HG03521 (cell line): ENCODE results near the gene FLII.

Experiments
- ATAC-seq: cut with Tn5 transposase; IDR thresholded peaks from one replicate; pipeline ENCODE4 v1.9.1; 2021; ENCODE audit warnings: mild to moderate bottlenecking, moderate library complexity; ENCODE audit not compliant: unreplicated experiment

FLII gene

GRCh38 chr17:18260332-18261145 lies 2.0 kb upstream of the FLII start, which contains the start of gene MIEF2:
Gene MIEF2 (plus strand): TSS chr17:18260662. CDS start chr17:18262721, 2,059 bp downstream.
- ATAC-seq, result peak; percentile 75

- no peak for ATAC-seq
Measured at GRCh38 chr17:18259621-18260331, 1.2 kb upstream of the FLII start.

GRCh38 chr17:18257982-18258355 lies 569 bp downstream of the FLII start:
- ATAC-seq, result peak; percentile 26

- no peak for ATAC-seq
Measured at GRCh38 chr17:18257268-18257981, 1.1 kb downstream of the FLII start.

GRCh38 chr17:18256776-18257175 lies 1.8 kb downstream of the FLII start:
- ATAC-seq, result no peak

- no peak for ATAC-seq
Measured at GRCh38 chr17:18256351-18256750, 2.2 kb downstream of the FLII start.

- no peak for ATAC-seq
Measured at GRCh38 chr17:18254888-18255649, 3.5 kb downstream of the FLII start.

GRCh38 chr17:18253947-18254821 lies 4.4 kb downstream of the FLII start:
- no peak for ATAC-seq

GRCh38 chr17:18253187-18253884 lies 5.2 kb downstream of the FLII start:
- no peak for ATAC-seq

- ATAC-seq, result no peak
Measured at GRCh38 chr17:18252160-18252559, 6.4 kb downstream of the FLII start.

- ATAC-seq, result no peak
Measured at GRCh38 chr17:18251204-18251603, 7.3 kb downstream of the FLII start.

GRCh38 chr17:18250708-18251107 lies 7.8 kb downstream of the FLII start:
- ATAC-seq, result no peak

GRCh38 chr17:18250259-18250658 lies 8.3 kb downstream of the FLII start:
- ATAC-seq, result no peak

GRCh38 chr17:18248811-18249210 lies 9.7 kb downstream of the FLII start:
- ATAC-seq, result no peak

- no peak for ATAC-seq
Measured at GRCh38 chr17:18248300-18248731, 10.2 kb downstream of the FLII start.

GRCh38 chr17:18247613-18248001 lies 10.9 kb downstream of the FLII start:
- ATAC-seq, result no peak

GRCh38 chr17:18246880-18247612 lies 11.5 kb downstream of the FLII start:
- ATAC-seq, result no peak

- ATAC-seq, result no peak
Measured at GRCh38 chr17:18246109-18246725, 12.3 kb downstream of the FLII start.
